Measurements from ENCODE around the gene ZNF653.

Gene ZNF653

DNA sequence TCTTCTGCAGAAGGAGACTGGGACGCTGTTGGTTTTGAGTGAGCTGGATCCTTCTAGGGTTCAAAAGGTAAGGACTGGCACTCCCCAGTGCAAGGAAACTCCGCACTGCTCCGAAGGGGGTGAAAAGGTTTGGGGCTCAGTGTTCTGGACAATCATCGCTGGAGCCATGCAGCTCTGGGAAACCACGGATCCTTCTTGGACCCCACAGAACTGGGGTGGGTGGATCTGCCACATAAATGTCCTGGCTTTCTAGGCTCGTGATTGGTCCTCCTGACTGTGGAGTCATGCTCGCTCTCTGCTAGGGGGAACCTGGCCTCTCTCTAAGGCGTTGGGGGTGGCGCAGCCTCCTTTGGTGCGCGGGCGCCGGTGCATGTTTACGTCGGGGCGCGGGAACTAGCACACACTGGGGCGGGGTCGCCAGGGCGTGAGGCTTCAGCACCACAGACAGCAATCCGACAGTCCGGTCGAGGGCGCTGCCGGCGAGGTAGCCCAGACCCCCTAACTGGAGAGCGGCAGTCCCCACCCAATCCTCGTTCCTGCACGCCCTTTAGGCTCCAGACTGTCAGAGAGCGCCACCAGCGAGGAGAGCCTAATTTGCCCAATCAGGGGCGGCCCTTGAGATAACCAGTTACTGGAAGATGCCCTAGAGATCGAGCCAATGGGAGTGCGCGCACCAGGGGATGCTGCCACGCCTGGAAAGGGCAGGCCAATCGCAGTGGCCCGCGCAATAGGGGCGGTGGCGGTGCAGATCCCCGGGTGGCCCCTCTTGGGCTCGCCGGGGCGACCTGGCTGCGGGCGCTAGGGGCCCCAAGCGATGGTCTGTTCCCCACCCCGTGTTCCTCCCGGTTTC, 23.9 kb downstream of the ZNF653 start:
- in situ Hi-C loops (cut with HindIII; ENCODE audit: low sequenced_read_pairs), result no loop called here
- TF ChIP-seq, protein P1, sequence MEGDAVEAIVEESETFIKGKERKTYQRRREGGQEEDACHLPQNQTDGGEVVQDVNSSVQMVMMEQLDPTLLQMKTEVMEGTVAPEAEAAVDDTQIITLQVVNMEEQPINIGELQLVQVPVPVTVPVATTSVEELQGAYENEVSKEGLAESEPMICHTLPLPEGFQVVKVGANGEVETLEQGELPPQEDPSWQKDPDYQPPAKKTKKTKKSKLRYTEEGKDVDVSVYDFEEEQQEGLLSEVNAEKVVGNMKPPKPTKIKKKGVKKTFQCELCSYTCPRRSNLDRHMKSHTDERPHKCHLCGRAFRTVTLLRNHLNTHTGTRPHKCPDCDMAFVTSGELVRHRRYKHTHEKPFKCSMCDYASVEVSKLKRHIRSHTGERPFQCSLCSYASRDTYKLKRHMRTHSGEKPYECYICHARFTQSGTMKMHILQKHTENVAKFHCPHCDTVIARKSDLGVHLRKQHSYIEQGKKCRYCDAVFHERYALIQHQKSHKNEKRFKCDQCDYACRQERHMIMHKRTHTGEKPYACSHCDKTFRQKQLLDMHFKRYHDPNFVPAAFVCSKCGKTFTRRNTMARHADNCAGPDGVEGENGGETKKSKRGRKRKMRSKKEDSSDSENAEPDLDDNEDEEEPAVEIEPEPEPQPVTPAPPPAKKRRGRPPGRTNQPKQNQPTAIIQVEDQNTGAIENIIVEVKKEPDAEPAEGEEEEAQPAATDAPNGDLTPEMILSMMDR (IDR thresholded peaks at IDR 0.05; ENCODE audit: low read depth, low read length), result no peak
- H3K4me3 ChIP-seq (ENCODE audit: low read depth, low read length), result peak overlapping the region; percentile 26
- DNase-seq (ENCODE audit: low read depth, low spot score), result peak; percentile 71

- TF ChIP-seq, protein P1 (IDR thresholded peaks at IDR 0.05; ENCODE audit: low read depth, low read length), result no peak
- no peak for DNase-seq (ENCODE audit: low read depth, low spot score)
- in situ Hi-C loops (cut with HindIII; ENCODE audit: low sequenced_read_pairs), result no loop called here
- H3K4me3 ChIP-seq (ENCODE audit: low read depth, low read length), result no peak within 1 kb of the TSS
Observed at GRCh38 chr19:11480715-11481533, 24.7 kb downstream of the ZNF653 start, which contains the start of gene ELAVL3. TSS of gene ELAVL3 (minus strand) at chr19:11481046. CDS start at chr19:11480608, 438 bp downstream.

DNA sequence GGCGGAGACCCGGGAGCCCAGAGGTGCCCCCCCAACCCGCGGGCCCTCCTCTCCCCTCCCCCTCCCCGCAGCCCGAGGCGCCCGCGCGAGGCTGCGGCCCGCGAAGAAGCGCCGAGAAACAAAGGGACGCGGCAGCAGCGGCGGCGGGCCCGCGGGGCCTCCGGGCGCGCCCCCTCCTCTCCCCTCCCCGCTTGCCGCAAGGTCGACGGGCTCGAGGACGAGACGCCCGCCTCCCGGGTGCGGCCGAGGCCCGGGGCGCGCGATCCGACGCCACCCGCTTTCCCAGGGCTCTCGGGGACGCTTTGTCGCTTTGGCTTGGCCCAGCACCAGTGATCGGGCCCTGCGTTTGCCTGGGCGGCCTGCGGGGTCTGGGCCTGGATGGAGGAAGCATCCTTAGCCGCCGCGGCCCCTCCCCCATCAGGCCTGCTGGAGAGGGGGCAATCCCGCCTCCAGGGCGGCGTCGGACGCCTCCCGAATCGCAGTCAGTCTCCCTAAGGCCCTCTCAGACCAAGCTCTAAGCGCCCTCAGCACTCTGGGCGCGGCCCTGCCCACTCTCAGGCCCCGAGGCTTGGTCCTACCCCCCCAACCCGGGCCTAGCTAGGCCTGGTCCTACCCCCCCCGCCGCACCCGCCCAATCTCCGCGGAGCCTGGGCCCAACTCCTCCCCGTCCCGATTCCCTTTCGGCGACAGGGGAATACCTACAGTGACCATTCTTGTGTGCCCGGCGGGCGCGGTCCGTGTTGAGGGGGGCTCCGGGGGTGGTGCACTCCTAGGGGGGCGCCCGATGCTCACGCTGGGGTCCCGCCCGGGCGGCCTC, 25.5 kb downstream of the ZNF653 start:
- in situ Hi-C loops (cut with HindIII; ENCODE audit: low sequenced_read_pairs), result no loop called here
- H3K4me3 ChIP-seq (ENCODE audit: low read depth, low read length), result no peak overlapping the region
- DNase-seq (ENCODE audit: low read depth, low spot score), result no peak
- TF ChIP-seq, protein P1 (IDR thresholded peaks at IDR 0.05; ENCODE audit: low read depth, low read length), result no peak

GRCh38 chr19:11479090-11479897, 26.3 kb downstream of the ZNF653 start:
- no peak for DNase-seq (ENCODE audit: low read depth, low spot score)
- H3K4me3 ChIP-seq (ENCODE audit: low read depth, low read length), result no peak overlapping the region
- TF ChIP-seq, protein P1 (IDR thresholded peaks at IDR 0.05; ENCODE audit: low read depth, low read length), result no peak
- in situ Hi-C loops (cut with HindIII; ENCODE audit: low sequenced_read_pairs), result no loop called here

- in situ Hi-C loops (cut with HindIII; ENCODE audit: low sequenced_read_pairs), result no loop called here
- no peak overlapping the region for H3K4me3 ChIP-seq (ENCODE audit: low read depth, low read length)
- no peak for DNase-seq (ENCODE audit: low read depth, low spot score)
- TF ChIP-seq, protein P1 (IDR thresholded peaks at IDR 0.05; ENCODE audit: low read depth, low read length), result no peak
Observed at GRCh38 chr19:11478167-11479089, 27.2 kb downstream of the ZNF653 start.
